ENCODE measurements around the gene TNIK.

Gene TNIK

DNA sequence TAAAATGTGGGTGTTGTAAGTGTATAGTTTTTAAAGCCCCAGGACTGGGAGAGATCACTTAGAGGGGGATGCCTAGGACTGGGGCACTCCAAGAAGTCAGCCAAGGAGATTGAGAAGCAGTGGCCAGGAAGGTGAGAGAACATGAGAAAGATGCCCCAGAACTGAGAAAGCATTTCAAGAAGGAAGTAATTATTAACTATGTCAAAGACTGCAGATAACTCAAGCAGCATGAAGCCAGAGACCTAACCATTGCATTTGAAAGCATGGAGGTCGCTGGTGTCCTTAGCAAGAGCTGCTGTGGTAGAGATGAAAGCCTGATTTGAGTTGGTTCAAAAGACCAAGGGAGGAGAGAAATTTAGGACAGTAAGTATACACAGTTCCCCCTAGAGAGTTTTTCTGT, 403.1 kb downstream of the TNIK start:
- DNase-seq = no peak

DNA sequence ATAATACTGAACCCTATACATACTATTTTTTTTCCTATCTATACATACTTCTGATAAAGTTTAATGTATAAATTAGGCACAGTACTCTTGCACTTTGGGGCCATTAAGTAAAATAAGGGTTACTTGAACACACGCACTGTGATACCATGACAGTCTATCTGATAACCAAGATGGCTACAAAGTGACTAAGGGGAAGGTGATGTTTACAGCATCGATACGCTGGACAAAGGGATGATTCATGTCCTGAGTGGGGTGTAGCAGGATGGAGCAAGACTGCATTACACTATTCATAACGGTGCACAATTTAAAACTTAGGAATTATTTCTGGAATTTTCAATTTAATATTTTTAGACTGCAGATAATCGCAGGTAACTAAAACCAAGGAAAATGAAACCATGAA, 403.7 kb downstream of the TNIK start:
- DNase-seq = no peak

GRCh38 chr3:171055336-171056178, 404.6 kb downstream of the TNIK start:
- DNase-seq = no peak

DNA sequence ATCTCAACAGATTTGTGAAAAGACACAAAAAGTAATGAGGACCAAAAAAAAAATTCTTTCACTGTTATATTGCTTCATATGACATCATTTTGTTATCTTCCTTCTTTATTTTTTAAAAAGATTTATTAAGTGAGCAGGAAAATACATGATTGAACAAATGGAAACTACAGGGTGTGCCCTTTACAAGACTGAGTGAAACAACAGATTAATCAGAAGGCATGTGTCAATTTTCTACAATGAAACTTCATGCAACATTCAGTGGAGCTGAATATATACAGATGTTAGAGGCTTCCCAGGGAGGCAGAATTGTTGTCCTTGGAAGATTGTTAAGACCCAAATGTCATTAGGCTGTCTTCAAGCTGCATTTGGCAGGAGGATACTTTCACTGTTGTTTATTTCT, 405.3 kb downstream of the TNIK start:
- DNase-seq = no peak

DNA sequence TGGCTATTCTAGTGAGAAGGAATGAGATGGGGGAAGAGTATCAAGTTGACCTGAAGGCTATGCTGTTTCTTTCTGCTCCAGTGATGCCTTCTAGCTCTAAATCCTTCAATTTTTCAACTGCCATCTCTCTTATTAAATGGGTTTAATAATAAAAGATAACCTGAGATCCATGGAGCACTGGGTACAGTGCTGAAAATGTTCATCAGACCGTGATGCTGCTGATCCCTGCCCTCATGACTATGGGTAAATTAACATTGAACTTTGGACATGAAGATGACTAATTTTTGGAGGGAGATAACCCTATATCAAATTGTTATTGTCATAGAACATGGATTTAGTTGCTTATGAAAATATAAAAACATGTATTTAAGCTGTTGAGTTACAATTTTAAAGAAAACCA, 406.0 kb downstream of the TNIK start:
- no peak for DNase-seq

DNA sequence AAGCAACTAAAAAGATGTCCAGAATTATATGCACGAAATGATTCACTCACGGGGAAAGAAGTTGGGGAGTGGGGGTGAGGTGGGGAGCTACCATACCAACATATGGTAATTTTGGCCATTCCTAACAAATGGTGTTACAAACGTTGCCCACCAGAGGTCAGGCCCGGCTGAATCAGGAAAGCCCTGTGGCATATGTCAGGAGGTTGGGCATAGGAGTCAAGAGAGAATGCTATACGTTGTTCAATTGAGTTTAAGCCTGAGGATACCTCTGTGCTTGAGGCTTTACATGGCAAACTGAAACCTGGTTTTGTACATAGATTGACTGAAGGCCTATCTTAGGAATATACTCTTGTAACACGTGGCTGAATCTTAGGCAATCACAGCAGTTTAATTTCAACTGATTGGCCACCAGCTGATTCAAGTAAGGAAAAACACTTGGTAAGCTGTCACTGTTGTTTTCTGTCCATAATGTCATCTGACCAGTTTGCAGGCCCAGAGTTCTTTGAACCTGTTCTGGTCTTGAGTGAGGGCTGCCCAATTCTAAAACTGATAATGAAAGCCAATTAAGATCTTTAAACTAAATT, 410.3 kb downstream of the TNIK start:
- DNase-seq = peak; percentile 65

DNA sequence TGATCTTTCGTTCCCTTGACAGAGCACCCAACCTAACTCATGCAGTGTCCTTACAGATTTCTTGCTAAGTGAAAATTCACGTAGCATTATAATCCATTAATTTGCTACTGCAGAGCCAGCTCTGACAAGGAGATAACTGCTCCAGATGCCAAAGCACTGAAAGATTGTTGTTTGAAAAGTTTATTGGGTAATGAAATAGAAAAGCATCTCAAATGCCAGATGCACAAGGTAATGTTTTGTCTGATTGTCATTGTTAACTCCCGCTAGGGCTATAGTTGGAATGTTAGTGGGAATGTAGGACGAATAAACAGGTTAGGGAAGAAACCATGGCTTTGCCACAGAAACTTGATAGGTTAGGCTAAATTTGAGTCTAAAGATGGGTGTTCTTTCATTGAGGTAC, 413.4 kb downstream of the TNIK start:
- DNase-seq = no peak

DNA sequence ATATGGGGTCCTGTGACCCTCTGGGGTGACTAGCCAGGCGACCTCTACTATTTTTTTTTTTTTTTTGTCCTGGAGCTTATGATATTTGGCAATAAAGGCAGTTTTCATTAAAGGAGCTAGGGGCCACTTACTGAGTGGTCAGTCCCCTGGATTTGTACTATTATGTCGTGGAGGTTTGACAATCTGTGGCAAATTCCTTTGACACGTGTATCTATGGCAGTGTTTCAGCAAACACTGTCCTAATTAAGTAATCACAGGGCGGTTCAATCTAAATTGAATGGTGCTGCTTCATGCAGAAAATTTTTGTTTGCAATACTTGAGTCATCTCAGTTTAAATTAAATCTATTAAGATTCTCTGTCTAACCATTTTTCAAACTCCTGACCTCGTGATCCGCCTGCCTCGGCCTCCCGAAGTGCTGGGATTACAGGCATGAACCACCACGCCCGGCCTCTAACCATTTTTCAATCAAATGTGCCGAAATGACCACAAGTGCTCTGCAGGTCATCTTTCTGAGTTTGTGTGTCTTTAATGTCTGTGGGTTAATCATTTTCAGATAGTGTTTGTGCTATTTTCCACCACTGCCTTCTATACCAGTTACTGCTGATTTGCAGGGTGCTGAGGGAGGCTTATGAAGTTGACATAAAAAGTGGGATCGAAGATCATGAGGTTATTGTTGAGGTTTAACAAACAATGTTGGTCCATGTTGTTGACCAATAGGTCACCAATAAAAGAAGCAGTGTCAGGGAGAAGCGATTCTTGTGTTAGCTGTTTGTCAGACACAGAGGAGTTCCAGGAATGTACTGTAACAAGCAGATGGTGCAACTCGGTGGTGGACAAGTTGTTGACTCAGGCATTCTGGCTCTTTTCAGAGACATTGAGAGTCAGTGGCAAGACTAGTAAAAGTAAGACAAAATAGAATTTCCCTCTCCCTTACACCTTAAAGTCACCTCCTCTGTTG, 415.1 kb downstream of the TNIK start:
- DNase-seq = no peak

- DNase-seq = no peak
Measured at GRCh38 chr3:171044384-171044783, 415.8 kb downstream of the TNIK start.

- DNase-seq = no peak
Measured at GRCh38 chr3:171039674-171040073, 420.5 kb downstream of the TNIK start.

DNA sequence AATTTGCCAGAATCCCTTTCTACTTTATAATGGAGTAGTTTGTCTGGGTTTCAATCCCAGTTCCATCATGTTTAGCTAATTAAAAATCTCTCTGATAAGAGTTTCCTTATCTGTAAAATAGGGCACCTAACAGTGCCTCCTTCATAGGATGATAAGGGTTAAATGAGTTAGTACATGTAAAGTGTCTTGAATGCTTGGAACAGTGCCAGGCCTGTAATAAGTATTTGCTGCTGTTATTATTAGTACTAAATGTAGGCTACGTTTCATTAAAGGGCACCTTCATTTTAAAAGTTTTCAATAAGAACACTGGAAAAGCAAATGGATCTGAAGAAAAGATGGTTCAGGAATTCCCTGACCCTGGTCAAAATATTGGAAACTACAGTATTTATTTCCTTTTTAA, 421.9 kb downstream of the TNIK start:
- DNase-seq = no peak

- DNase-seq = no peak
Measured at GRCh38 chr3:171028779-171029232, 431.4 kb downstream of the TNIK start.

- DNase-seq = peak; percentile 79
Measured at GRCh38 chr3:171028025-171028778, 432.0 kb downstream of the TNIK start.

DNA sequence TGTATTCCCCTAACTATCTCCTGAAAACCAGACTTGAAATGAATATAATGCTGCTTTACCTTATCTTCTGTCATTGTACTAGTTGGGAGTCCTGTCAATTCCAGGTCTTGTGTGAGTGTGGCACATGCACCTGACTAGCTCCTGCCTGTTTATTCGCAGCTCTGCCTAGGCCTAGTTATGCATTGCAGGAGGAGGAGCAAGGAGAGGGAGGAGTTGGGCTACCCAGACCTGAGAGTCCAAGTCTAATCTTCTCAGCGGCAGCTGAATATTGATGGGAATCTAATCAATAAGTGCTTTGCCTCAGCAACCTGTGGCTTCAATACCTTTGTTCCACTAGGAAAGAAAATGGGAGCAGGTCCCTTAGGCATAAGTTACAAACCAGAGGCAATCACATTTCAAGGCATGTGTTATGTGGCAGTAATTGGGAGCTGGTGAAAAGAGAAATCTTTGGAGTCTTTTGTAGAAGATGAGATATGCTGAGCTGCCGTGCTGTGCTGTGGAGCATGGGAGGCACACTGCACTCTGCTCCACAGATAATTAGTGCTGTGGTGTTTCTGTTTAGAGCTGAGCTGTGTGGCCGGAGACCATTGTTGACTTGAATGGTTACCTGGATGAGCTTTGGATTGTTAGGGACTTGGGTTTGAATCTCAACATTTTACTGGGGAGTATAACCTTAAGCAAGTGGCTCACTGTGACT, 433.5 kb downstream of the TNIK start, which contains the start of gene SLC2A2:
Gene SLC2A2 (minus strand): TSS at position 124 of the 697 bp plus-strand sequence. CDS start 50 bp downstream, at position 74.
- DNase-seq = no peak

DNA sequence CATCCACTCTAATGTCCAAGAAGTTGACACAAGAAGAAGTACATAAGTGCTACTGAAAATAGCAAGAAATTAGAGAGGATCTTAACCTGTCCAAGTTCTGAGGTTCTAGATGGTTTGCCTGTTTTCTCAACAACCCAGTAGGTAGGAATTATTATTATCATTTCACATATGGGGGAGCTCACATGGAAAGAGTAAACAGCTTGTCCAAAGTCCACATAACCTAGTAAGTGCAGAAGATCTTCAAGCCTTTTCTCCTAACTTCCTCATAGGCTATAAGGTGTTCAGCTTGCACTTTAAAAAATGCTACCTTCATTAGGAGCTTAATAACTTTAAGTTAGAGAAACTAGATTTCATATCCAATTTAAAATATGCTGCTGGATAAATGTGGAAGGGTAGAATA, 436.6 kb downstream of the TNIK start:
- no peak for DNase-seq

DNA sequence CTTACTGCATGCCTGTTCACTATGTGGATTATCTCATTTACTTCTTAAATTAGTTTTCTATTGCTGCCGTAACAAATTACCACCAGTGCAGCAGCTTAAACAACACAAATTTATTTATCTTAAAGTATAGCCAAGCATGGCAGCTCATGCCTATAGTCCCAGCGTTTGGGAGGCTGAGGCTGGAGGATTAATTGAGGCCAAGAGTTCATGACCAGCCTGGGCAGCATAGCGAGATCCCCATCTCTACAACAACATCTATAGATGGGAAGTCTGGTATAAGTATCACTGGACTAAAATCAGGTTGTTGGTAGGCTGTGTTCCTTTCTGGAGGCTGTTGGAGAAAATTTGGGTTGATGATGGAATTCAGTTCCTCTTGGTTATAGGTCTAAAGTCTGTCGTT, 438.8 kb downstream of the TNIK start:
- DNase-seq = no peak

- DNase-seq = no peak
Measured at GRCh38 chr3:171018156-171018935, 441.9 kb downstream of the TNIK start.

DNA sequence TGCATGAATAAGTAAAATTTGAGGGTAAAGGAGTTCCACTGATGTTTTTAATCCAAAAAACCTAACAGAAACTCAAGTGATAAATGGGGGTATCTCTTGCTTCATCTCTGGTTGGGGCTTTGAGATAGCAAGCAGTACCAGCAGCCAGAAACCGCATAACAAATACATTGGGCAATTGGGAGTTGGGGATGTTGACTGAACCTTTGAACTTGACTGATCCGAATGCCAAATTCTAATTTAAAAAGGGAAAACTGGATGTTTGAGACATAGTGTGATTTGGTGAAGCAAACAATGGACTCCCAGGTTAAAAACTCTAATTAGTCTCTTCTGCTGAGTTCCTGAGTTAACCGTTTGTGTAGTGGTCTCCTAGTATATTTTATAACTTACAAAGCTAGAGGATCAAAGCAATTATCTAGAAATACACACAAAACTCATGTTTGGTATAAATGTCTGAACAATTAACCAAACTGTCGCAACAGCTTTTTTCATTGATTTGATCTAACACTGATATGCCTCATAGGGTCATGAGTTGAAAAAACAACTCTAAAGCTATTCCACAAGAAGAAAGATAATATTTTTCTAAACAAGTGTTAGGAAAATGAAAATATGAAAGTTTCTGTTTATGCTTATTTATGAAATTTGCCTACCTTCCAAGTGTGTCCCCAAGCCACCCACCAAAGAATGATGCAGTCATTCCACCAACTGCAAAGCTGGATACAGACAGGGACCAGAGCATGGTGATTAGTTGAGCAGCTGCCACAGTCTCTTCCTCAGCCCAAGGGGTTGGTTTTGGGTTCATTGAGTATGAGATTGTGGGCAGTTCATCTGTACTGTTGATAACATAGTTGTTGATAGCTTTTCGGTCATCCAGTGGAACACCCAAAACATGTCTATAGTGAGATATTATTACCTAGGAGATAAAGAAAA, 446.1 kb downstream of the TNIK start:
- DNase-seq = no peak

DNA sequence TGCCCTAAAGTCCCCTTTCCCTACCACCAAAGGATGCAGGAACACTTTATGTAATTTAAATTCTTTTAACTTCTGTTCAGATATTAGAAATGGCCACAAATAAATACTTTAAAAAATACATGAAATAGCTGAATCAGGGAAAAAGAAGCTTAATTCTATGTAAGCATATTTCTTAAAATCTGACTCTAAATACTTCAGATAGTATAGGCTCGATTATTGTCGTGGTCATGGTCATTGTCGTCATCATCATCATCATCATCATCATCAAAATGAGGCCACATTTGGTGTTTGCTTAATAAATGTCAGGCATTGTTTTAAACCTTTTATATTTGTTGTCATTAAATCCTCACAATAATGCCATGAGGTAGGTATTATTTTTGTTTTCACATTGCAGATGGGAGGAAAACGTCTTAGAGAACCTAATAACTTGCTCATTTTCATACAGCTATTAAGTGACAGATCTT, 448.3 kb downstream of the TNIK start:
- DNase-seq = no peak
